ENCODE results near the gene ZNF429.

- TF ChIP-seq CTCF (IDR thresholded peaks at IDR 0.05): no peak
- TF ChIP-seq POLR2A (IDR thresholded peaks at IDR 0.05): no peak
- no peak for TF ChIP-seq POLR2AphosphoS5 (IDR thresholded peaks at IDR 0.05)
Measured at GRCh38 chr19:21508198-21508597, 2.8 kb downstream of the ZNF429 start.

Measured in sigmoid colon (tissue), 4 donors.